Activated naive CD4-positive, alpha-beta T cell treated with anti-CD3 and anti-CD28 coated beads, Interleukin-2, amount 50 U/mL, for 24 hours (primary cell): ENCODE results near the gene TMEM135.
"Not testable (repeated sequence)": the region's sequence is repeated elsewhere in the genome, so short reads cannot be mapped to it uniquely, and the experiment has no call there.

Source experiments
- H3K27ac Mint-ChIP-seq: one replicate; pipeline ENCODE4 v1.8.0; 2021; ENCODE audit warnings: mild to moderate bottlenecking, mixed read lengths
- H3K27me3 Mint-ChIP-seq: one replicate; pipeline ENCODE4 v1.8.0; 2021; ENCODE audit warnings: mixed read lengths
- H3K36me3 Mint-ChIP-seq: one replicate; pipeline ENCODE4 v1.8.0; 2021; ENCODE audit warnings: mixed read lengths
- H3K4me1 Mint-ChIP-seq: one replicate; pipeline ENCODE4 v1.8.0; 2021; ENCODE audit warnings: mixed read lengths
- H3K4me3 Mint-ChIP-seq: one replicate; pipeline ENCODE4 v1.8.0; 2021; ENCODE audit warnings: mild to moderate bottlenecking, mixed read lengths
- H3K9me3 Mint-ChIP-seq: one replicate; pipeline ENCODE4 v1.8.0; 2021; ENCODE audit warnings: mixed read lengths

Gene TMEM135

DNA sequence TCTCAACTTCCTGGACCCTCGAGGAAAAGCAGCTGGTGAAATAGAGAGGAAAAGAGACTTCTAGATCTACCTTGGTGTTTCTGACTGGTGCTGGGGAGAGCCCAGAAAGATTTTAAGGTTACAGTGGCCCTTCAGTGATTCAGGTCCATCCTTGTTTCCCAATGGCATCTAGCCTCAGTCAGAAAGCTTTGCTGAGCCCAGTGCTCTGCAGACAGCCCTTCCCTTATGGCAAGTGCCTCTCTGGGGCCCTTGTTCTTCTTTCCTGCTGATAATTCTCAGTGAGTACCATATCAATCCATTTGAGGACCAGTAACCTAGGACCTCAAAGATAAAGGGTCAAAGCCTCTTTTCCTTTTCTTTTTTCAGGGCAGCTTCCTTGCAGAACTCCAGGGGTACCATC lies 25.1 kb upstream of the TMEM135 start:
- Mint-ChIP-seq H3K4me1 (no peaks in the 10 kb centered on the region), H3K4me3 (no peak overlapping the region), H3K27me3 (no peaks in the 10 kb centered on the region), H3K9me3 (no peaks in the 10 kb centered on the region), H3K36me3 (no peaks in the 10 kb centered on the region), H3K27ac (no peak overlapping the region)

DNA sequence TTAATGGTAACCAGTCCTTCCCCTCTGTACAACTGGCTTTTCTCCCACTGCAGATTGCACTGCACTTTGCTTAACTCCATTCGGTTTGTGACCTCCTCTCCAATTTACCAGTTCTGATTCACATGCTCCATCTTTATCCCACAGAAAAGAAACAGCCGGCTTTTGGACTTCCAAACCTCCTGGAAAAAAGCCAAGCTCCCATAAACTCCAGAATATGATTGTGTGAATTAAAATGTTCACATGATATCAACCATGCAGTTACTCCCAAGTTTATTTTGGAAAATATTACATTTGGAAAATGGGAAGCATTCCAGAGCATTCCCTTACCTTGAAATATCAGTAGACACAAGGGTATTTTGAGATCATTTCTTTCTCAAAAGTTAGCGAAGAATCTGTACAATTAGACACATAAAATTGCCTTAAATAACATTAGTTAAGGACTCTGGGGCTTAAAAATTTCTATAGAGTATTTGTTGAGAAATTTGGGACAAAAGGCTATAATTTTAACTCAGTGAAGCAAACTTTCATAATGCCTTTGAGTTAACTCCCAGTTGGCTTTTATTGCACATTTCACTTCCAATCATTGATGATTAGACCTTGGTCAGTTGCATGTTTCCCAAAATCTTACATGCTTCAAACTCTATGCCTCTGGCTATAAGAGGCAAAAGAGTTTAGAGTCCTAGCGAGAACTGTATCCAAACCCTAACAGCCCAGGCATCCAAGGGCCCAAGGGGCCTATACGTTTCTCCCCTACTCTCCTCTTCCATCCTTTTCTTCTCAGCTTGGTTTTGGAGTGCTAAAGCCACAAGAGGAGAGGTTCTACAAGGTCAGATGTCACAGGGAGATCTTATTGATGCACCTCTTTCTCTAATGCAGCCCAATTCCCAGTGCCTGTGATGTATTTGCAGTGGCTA lies 23.6 kb upstream of the TMEM135 start:
- Mint-ChIP-seq H3K36me3 (no peaks in the 10 kb centered on the region), H3K4me1 (no peaks in the 10 kb centered on the region), H3K27ac (no peak overlapping the region), H3K27me3 (no peaks in the 10 kb centered on the region), H3K9me3 (no peaks in the 10 kb centered on the region), H3K4me3 (no peak overlapping the region)

DNA sequence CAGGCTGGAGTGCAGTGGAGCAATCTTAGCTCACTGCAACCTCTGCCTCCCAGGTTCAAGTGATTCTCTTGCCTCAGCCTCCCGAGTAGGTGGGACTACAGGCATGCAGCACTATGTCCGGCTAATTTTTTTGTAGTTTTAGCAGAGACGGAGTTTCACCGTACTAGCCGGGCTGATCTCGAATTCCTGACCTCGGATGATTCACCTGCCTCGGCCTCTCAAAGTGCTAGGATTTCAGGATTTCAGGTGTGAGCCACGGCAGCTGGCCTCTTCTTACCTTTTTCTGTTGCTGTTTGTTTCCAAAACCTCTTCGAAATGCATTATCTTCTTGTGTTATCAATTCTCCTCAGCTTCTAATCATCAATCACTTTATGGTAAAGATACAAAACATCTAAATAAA lies 22.1 kb upstream of the TMEM135 start:
- peaks cover 5% of the 10 kb centered on the region for H3K4me1 Mint-ChIP-seq
- no peak overlapping the region for H3K4me3 Mint-ChIP-seq
- H3K36me3 Mint-ChIP-seq = no peaks in the 10 kb centered on the region
- H3K9me3 Mint-ChIP-seq = no peaks in the 10 kb centered on the region
- H3K27me3 Mint-ChIP-seq = no peaks in the 10 kb centered on the region
- H3K27ac Mint-ChIP-seq = no peak overlapping the region

DNA sequence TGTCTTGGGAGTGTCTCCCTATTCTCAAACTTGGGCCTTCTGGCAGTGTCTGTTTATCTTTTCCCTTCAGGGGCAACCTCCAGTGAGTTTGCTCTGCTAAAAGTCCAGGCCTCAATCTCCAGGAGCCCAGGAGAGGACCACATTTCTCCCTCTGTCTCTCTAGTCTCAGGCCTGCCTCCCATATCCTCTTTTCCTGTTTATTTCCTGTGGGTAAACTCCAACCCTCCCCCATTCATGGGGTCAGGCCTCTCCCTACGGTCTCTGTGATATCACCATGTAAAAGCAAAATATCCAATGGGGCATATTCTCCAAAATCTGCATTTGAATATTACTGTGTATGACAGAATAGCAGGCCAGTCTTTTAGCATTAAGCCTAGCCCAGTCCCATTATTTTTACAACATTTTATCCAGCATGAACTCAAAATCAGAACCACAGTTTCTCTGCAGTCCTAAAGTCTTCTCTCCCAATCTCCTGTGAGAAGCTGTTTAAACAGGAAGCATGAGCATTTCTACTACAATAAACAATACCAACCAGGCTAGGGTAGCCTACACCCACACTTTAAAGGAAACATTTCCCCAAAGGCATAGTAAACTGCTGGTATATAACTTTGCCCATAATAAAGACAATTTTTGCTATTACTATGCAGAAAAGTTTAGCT lies 18.0 kb upstream of the TMEM135 start:
- peaks cover 3% of the 10 kb centered on the region for H3K27me3 Mint-ChIP-seq
- H3K4me3 Mint-ChIP-seq = no peak overlapping the region
- peaks cover 5% of the 10 kb centered on the region for H3K4me1 Mint-ChIP-seq
- no peaks in the 10 kb centered on the region for H3K9me3 Mint-ChIP-seq
- no peak overlapping the region for H3K27ac Mint-ChIP-seq
- no peaks in the 10 kb centered on the region for H3K36me3 Mint-ChIP-seq

DNA sequence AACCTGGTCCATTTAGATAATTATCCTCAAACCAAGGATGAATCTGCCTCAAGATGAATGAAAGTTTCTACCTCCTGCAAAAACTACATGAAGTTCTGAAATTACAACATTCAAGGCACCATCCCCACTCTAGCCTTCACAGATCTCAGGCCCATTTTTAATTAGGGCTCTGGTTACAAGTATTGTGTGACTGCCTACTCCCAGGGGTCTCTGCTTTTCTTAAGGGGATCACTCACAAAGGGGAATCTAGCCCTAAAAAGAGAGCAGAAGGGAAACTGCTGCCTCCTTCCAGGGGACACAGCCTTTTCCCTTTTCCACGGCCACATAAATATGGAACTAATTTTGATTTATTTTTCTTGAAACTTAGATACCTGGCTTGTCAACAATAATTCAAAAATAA lies 17.4 kb upstream of the TMEM135 start:
- Mint-ChIP-seq H3K27me3 (peaks cover 3% of the 10 kb centered on the region), H3K9me3 (no peaks in the 10 kb centered on the region), H3K36me3 (peaks cover under 1% of the 10 kb centered on the region), H3K4me1 (peaks cover 5% of the 10 kb centered on the region), H3K27ac (no peak overlapping the region), H3K4me3 (no peak overlapping the region)

DNA sequence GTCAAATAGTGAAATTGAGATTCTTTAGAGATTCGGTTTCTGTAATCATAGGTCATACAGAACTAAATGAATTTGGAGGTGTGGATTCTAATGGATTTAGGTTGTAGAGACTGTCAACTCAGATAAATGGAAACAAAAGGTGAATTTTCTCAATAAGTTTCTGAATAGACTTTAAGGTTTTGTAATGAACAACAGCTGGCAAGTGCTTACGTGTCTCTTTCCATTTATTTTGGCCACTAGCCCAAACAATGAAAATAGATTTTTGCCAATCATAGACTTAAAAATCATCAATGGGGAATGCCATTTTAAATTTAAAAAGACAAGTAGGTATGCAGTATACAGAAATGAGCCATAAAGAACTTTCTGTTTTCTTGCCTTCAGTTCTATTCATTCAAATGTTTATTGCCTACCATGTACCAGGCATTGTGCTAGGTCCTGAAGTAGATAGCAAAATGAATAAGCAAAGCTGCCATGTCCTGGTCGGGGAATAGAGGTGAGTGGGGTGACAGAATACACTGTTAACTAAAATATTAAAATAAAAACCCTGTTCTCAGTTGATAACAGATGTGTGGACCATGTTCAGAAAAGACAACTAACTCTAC lies 16.9 kb upstream of the TMEM135 start:
- H3K9me3 Mint-ChIP-seq = no peaks in the 10 kb centered on the region
- no peak overlapping the region for H3K27ac Mint-ChIP-seq
- H3K4me3 Mint-ChIP-seq = no peak overlapping the region
- H3K36me3 Mint-ChIP-seq = peaks cover 3% of the 10 kb centered on the region
- peaks cover 3% of the 10 kb centered on the region for H3K27me3 Mint-ChIP-seq
- peaks cover 5% of the 10 kb centered on the region for H3K4me1 Mint-ChIP-seq

DNA sequence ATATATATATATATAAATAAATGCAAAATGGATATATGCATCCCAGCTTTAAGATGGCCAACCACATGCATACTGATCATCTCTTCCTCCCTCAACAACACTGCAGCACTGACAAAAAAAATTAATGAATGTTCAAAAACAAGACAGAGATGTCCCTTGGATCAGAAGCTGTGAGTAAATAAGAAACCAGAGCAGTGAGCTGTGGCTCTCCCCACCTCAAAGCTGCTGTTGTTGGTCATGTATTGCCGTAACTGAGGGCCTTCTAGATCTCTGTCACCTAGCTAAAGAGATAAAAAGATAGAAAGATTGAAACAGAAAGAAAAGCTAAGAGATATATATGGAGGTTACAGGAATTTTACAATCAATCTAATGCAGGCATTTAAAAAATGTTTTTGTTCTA lies 15.5 kb upstream of the TMEM135 start:
- no peak overlapping the region for H3K4me3 Mint-ChIP-seq
- H3K36me3 Mint-ChIP-seq = peaks cover 3% of the 10 kb centered on the region
- no peak overlapping the region for H3K27ac Mint-ChIP-seq

DNA sequence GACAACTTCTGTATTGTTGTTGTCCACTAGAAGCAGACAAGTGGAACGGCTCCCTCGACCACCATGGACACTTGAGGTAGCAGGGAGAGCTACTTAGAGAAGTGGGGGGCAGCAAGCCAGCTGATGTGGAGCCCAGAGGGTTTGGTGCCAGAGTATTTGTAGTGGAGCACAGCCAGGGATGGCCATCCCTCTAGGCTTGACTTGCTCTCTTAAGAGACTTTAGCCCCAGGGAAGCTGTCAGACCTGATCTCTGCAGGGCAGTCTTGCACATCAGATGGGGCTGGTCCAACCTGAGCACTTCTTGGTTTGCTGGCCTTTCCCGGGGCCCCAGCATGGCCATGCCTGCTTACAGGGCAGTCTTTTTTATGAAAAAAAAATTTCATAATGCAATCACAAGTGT lies 15.0 kb upstream of the TMEM135 start:
- Mint-ChIP-seq H3K4me1 (peaks cover 5% of the 10 kb centered on the region), H3K4me3 (no peak overlapping the region), H3K36me3 (peaks cover 3% of the 10 kb centered on the region), H3K27me3 (peaks cover 3% of the 10 kb centered on the region), H3K27ac (no peak overlapping the region), H3K9me3 (no peaks in the 10 kb centered on the region)

More for the DNA sequence above, 15.5 kb upstream of the TMEM135 start:
- Mint-ChIP-seq H3K4me1 (peaks cover 5% of the 10 kb centered on the region), H3K27me3 (peaks cover 3% of the 10 kb centered on the region), H3K9me3 (no peaks in the 10 kb centered on the region)

DNA sequence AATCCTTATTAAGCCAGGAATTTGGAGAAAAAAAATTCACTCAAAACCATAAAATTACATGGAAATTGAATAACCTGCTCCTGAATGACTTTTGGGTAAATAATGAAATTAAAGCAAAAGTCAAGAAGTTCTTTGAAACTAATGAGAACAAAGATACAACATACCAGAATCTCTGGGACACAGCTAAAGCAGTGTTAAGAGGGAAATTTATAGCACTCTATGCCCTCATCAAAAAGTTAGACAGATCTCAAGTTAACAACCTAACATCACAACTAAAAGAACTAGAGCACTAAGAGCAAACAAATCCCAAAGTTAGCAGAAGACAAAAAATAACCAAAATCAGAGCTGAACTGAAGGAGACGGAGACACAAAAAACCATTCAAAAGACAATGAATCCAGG lies 11.3 kb upstream of the TMEM135 start:
- not testable (repeated sequence) for H3K27ac Mint-ChIP-seq, H3K36me3 Mint-ChIP-seq, H3K27me3 Mint-ChIP-seq, H3K9me3 Mint-ChIP-seq, H3K4me3 Mint-ChIP-seq, H3K4me1 Mint-ChIP-seq

DNA sequence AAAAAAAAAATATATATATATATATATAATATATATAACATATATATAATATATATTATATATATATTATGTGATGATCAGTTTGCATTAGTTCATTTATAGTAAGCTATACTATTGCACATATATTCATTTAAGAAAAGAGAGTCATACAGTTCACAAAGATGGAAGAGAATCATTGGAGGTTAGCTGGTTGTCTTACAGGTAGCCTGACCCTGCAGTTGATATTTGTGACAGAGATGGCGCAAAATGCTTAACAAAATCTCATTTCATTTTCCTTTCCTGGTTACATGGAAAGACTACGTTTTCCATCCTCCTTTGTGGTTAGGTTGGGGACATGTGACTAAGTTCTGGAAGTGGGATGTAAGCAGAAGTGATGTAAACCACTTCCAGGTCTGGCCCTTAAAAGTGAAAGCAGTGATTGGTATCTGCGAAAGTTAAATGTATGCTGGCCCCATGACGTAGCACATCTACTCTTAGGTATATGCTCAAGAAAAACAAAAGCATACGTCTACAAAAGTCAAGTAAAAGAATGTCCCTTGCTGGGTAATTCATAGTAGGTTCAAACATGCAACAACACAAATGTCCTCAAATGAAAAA lies 7.2 kb upstream of the TMEM135 start:
- Mint-ChIP-seq H3K9me3 (no peaks in the 10 kb centered on the region), H3K27ac (no peak overlapping the region), H3K36me3 (no peaks in the 10 kb centered on the region), H3K27me3 (no peaks in the 10 kb centered on the region), H3K4me3 (no peak overlapping the region), H3K4me1 (peaks cover 7% of the 10 kb centered on the region)

DNA sequence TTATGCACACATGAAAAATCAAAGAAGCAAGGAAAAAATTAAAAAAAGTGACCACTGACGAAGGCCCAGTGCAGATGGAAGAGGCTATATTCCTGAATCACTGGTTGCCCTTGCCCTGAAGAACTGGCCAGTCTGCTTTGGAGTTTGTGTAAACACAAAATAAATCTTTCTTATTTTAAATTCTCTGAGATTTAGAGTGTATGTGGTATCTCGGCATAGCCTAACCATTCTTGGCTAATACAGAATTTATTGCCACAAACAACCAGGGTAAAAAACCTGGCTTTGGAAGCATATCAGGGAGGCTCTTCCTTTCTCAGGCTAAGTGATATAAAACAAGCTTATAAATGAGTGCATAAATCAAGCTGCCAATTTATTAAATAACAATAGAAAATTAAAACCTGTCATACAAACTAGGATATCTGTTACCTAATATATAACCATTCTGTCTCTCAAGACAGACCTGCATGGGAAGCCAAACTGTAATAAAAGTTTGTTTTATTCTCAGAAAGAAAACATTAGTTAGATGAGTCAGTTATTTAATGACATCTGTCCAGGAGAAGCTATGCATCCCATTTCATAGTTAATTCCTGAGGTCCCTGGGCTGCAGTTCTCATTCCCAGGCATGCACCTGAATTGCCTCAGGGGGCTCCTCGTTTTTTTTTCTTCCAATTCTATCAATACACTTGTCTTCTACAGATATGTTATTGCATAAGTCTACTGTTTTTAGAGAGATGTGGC lies 6.1 kb upstream of the TMEM135 start:
- Mint-ChIP-seq H3K36me3 (no peaks in the 10 kb centered on the region), H3K27ac (no peak overlapping the region), H3K4me1 (peaks cover 10% of the 10 kb centered on the region), H3K9me3 (no peaks in the 10 kb centered on the region), H3K27me3 (no peaks in the 10 kb centered on the region), H3K4me3 (no peak overlapping the region)

DNA sequence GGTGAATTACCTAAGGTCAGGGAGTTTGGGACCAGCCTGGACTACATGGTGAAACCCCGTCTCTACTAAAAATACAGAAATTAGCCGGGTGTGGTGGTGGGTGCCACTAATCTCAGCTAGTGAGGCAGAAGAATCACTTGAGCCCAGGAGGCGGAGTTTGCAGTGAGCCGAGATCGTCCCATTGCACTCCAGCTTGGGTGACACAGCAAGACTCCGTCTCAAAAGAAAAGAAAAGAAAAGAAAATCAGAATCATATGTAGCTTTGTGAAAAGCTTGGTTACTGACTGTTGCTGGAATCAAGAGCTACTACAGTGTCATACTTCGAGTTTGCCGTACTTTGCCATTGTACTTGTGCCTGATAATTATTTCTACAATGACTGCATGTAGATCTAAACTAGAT lies 4.2 kb upstream of the TMEM135 start:
- H3K27me3 Mint-ChIP-seq = no peaks in the 10 kb centered on the region
- H3K36me3 Mint-ChIP-seq = no peaks in the 10 kb centered on the region
- peak overlapping the region; percentile 72 for H3K27ac Mint-ChIP-seq
- H3K9me3 Mint-ChIP-seq = no peaks in the 10 kb centered on the region
- H3K4me3 Mint-ChIP-seq = no peak overlapping the region
- peaks cover 26% of the 10 kb centered on the region for H3K4me1 Mint-ChIP-seq

DNA sequence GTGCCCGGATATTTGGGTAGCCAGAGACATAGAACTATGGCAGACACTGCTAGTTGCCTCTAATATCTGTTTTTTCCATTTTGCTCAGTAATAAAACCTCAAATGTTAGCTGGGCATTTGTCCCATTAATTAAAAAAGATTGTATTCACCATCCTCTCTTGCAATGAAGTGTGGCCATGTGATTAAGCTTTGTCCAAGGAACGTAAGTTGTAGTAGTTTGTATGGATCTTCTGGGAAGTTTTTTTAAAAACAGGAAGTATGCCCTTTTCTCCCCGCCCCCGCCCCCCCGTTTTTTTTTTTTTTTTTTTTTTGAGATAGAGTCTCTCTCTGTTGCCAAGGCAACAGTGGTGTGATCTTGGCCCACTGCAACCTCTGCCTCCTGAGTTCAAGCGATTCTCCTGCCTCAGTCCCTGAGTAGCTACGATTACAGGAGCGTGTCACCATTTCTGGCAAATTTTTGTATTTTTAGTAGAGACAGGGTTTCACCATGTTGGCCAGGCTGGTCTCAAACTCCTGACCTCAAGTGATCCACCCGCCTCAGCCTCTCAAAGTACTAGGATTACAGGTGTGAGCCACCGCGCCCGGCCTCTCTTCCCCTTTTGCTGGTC lies 1.7 kb upstream of the TMEM135 start:
- Mint-ChIP-seq H3K27ac (no peak overlapping the region), H3K9me3 (no peaks in the 10 kb centered on the region), H3K4me1 (peaks cover 46% of the 10 kb centered on the region), H3K27me3 (no peaks in the 10 kb centered on the region), H3K4me3 (peak overlapping the region; percentile 98), H3K36me3 (no peaks in the 10 kb centered on the region)

DNA sequence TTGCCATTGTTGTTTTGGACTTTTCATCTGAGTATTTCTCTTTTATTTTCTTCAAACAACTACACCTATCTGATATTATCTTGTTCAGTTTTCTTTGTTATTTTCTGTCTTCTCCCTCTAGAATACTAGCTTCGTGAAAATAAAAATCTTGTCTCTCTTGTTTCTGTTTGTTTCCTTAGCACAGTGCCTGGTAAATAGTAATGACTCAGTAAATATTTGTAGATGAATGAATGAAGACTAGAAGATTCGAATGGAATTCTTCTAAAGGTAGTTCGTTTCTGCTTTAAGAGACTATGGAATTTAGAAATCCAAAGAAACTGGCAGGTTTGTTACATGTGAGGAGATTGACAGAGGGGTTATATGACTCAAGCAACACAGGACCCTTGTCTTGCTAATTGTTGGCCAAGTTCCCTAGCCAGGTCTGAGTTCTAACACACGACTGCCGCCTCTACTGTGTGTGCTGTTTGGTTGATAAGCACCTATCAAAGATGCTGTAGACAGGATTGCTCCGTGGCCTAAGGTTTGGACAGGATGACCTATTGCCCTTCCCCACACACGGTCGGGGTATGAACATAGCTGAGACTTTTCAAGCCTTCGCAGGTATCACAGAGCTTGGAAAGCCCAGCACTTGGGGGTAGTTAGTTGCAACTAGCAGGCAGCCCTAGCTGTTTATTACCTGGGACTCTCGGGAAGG lies 831 bp upstream of the TMEM135 start:
- H3K27ac Mint-ChIP-seq = no peak overlapping the region
- H3K27me3 Mint-ChIP-seq = no peaks in the 10 kb centered on the region
- H3K36me3 Mint-ChIP-seq = peaks cover 2% of the 10 kb centered on the region
- peak overlapping the region; percentile 98 for H3K4me3 Mint-ChIP-seq
- no peaks in the 10 kb centered on the region for H3K9me3 Mint-ChIP-seq
- peaks cover 53% of the 10 kb centered on the region for H3K4me1 Mint-ChIP-seq
